Measurements from ENCODE around the gene TRIM72.
"Not testable (repeated sequence)": the region's sequence is repeated elsewhere in the genome, so short reads cannot be mapped to it uniquely, and the experiment has no call there.

The TRIM72 gene

GRCh38 chr16:31216422-31217135, 2.7 kb downstream of the TRIM72 start, which contains the start of gene PYDC1:
TSS of gene PYDC1 (minus strand) at chr16:31217135. CDS start at chr16:31217028, 107 bp downstream.
- DNase-seq: no peak

DNA sequence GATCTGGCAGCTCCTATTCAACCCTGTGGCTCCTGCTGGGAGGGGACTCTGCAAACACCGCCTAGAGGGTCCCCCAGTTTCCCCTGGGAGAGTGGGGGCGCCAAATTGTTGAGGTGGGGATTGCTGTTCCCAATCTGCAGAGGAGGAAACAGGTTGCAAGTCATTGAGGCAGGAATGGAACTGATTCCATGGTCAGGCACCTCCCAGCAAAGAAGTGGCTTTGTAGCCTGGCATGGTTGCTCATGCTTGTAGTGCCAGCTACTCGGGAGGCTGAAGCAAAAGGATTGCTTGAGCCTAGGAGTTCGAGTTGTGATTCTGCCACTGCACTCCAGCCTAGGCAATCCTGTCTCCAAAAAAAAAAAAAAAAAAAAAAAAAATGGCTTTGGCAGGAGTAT, 3.2 kb downstream of the TRIM72 start:
- DNase-seq: no peak

DNA sequence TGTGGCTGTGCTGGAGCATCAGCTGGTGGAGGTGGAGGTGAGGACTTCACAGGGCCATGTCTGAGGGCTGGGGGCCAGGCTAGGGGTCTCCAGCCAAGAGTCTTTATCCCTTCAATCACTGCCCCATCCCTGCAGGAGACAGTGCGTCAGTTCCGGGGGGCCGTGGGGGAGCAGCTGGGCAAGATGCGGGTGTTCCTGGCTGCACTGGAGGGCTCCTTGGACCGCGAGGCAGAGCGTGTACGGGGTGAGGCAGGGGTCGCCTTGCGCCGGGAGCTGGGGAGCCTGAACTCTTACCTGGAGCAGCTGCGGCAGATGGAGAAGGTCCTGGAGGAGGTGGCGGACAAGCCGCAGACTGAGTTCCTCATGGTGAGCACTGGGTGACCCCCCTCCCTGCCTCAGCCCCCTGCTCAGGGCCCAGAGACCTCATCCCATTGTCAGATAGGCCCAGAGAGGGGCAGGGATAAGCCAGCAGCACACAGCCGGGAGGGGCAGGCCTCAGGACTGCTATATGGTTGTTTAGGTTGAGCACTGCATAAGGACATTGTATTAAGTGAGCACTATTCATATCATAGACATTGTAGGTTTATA, 5.3 kb downstream of the TRIM72 start:
- DNase-seq: no peak

DNA sequence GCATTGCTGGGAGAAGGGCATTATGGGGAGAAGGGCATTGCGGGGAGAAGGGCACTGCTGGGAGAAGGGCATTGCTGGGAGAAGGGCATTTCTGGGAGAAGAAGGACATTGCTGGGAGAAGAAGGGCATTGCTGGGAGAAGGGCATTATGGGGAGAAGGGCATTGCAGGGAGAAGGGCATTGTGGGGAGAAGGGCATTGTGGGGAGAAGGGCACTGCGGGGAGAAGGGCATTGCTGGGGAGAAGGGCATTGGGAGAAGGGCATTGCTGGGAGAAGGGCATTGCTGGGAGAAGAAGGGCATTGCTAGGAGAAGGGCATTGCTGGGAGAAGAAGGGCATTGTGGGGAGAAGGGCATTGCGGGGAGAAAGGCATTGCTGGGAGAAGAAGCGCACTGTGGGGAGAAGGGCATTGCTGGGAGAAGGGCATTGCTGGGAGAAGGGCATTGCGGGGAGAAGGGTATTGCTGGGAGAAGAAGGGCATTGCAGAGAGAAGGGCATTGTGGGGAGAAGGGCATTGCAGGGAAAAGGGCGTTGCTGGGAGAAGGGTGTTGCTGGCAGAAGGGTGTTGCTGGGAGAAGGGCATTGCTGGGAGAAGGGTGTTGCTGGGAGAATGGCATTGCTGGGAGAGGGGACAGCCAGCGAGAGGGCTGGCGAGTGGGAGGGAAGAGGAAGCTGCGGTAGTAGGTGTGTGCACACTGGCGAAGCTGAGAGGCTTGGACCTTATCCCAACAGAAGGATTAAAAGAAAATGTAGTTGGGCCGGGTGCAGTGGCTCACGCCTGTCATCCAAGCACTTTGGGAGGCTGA, 7.6 kb downstream of the TRIM72 start:
- no peak for DNase-seq

GRCh38 chr16:31223044-31223443, 9.1 kb downstream of the TRIM72 start:
- DNase-seq: no peak

- no peak for DNase-seq
Observed at GRCh38 chr16:31224092-31224955, 10.4 kb downstream of the TRIM72 start.

GRCh38 chr16:31225193-31225592, 11.3 kb downstream of the TRIM72 start:
- no peak for DNase-seq

- no peak for DNase-seq
Observed at GRCh38 chr16:31228206-31228605, 14.3 kb downstream of the TRIM72 start.

- DNase-seq: no peak
Observed at GRCh38 chr16:31229501-31229900, 15.6 kb downstream of the TRIM72 start.

DNA sequence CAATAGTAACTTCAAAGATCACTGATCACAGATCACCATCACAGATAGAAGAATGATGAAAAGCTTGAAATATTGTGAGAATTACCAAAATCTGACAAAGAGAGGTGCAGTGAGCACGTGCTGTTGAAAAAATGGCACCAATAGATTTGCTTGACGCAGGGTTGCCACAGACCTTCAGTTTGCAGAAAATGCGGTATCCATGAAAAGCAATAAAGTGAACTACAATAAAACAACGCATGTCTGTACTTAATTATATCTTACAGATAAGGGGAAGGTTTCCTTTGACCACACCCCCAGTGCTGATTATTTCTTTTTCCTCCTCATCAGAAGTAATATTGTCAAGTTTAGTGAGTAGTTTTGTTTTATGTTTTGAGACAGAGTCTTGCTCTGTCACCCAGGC, 24.1 kb downstream of the TRIM72 start:
- DNase-seq: no peak

- no peak for DNase-seq
Observed at GRCh38 chr16:31242206-31242605, 28.3 kb downstream of the TRIM72 start.

- no peak for DNase-seq
Observed at GRCh38 chr16:31243734-31244670, 30.1 kb downstream of the TRIM72 start.

DNA sequence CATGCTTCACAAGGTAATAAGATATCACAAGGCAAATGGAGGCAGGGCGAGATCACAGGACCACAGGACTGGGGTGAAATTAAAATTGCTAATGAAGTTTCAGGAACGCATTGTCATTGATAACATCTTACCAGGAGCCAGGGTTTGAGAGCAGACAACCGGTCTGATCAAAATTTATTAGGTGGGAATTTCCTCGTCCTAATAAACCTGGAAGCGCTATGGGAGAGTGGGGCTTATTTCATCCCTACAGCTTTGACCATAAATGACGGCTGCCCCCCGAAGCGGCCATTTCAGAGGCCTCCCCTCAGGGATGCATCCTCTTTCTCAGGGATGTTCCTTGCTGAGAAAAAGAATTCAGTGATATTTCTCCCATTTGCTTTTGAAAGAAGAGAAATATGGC, 31.7 kb downstream of the TRIM72 start:
- DNase-seq: not testable (repeated sequence)

DNA sequence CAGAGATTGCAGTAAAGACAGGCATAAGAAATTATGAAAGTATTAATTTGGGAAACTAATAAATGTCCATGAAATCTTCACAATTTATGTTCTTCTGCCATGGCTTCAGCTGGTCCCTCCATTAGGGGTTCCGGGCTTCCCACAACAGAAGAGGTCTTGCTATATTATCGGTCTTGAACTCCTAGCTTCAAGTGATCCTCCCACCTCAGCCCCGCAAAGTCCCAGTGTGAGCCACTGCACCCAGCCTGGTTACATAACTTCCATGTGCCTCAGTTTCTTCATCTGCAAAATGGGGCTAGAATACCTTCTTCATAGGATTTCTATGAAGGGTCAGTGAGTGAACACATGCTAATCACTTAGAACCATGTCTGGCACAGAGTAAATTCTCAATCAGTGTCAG, 32.4 kb downstream of the TRIM72 start:
- DNase-seq: no peak

GRCh38 chr16:31248344-31248743, 34.4 kb downstream of the TRIM72 start:
- DNase-seq: no peak

- DNase-seq: no peak
Observed at GRCh38 chr16:31250782-31251384, 37.0 kb downstream of the TRIM72 start.

- DNase-seq: no peak
Observed at GRCh38 chr16:31251435-31251834, 37.5 kb downstream of the TRIM72 start.

DNA sequence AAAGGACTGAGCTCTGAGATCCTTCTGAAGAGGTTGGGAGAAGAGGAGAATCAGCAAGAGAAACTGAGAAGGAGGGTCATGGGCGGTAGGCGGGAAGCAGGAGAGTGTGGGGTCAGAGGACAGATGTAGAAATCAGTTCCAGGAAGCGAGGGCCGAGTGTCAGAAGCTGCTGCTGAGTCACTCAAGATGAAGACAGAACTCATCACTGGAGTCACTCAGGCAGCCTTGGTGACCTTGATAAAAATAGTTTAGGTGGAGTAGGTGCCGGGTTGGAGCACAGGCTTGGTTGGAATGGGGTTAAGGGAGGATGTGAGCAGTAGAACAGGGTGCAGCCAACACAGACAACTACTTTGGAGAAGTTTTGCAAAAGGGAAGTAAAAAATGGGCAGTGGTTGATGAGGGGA, 39.7 kb downstream of the TRIM72 start:
- DNase-seq: no peak

- DNase-seq: no peak
Observed at GRCh38 chr16:31256466-31256865, 42.5 kb downstream of the TRIM72 start.

GRCh38 chr16:31258366-31258765, 44.4 kb downstream of the TRIM72 start:
- no peak for DNase-seq

Data from kidney glomerular epithelial cell (primary cell).